HepG2 (cell line): ENCODE data around the gene CHD9NB. TPM values are rescaled to one million over a fixed set of nuclear protein-coding genes. Genes with fewer than 3 reads are reported as not detected.
A peak's percentile ranks its signal among the peaks of the same experiment; 100 is the strongest.

Experiments used
- ARHGAP35 ChIP-seq: sonication (generic); formaldehyde crosslinking; IDR thresholded peaks from 2 replicates; pipeline ENCODE4 v1.9.0; 2022; ENCODE audit warnings: mild to moderate bottlenecking, inconsistent platforms, moderate library complexity, missing genetic modification reagents, borderline replicate concordance
- ARNTL ChIP-seq: sonication (generic); formaldehyde crosslinking; IDR thresholded peaks from 2 replicates; pipeline ENCODE4 v1.4.0; 2020; ENCODE audit warnings: mild to moderate bottlenecking, missing genetic modification reagents
- BCL6 ChIP-seq: IDR thresholded peaks from 2 replicates; pipeline ENCODE4 v1.6.1; 2016; ENCODE audit warnings: missing genetic modification reagents, missing compliant biosample characterization
- HMGXB3 ChIP-seq: sonication (generic); formaldehyde crosslinking; IDR thresholded peaks from 2 replicates; pipeline ENCODE4 v1.4.0; 2020; ENCODE audit warnings: missing genetic modification reagents, borderline replicate concordance
- HOXA9 ChIP-seq: sonication (generic); formaldehyde crosslinking; IDR thresholded peaks from 2 replicates; pipeline ENCODE4 v1.8.1; 2022; ENCODE audit warnings: missing genetic modification reagents, mild to moderate bottlenecking, moderate library complexity, borderline replicate concordance
- JUN ChIP-seq: sonication (generic); formaldehyde crosslinking; IDR thresholded peaks from 2 replicates; pipeline ENCODE4 v1.4.0; 2020; ENCODE audit warnings: mild to moderate bottlenecking, missing genetic modification reagents
- MEF2D ChIP-seq: sonication (generic); formaldehyde crosslinking; IDR thresholded peaks from 2 replicates; pipeline ENCODE4 v1.5.1; 2020; ENCODE audit warnings: mild to moderate bottlenecking, missing genetic modification reagents
- NR2F1 ChIP-seq, 2 experiments: fragments of 450-650 bp in 1 of 2; formaldehyde crosslinking in 1 of 2; IDR thresholded peaks; 2 replicates each; pipeline versions ENCODE4 v1.5.0 to v1.6.1; 2016 to 2020; ENCODE audit warnings: mild to moderate bottlenecking in 1 of 2, missing compliant biosample characterization in 1 of 2, missing genetic modification reagents in 1 of 2, moderate library complexity in 1 of 2
- PHF5A ChIP-seq: IDR thresholded peaks from one replicate; pipeline ENCODE4 v1.6.1; 2018; ENCODE audit warnings: low read depth, missing genetic modification reagents; ENCODE audit not compliant: unreplicated experiment
- PRDM10 ChIP-seq: sonication (generic); formaldehyde crosslinking; IDR thresholded peaks from 2 replicates; pipeline ENCODE4 v1.4.0; 2020; ENCODE audit warnings: low read depth, missing genetic modification reagents
- SNRNP70 ChIP-seq: fragments of 200-400 bp; formaldehyde crosslinking; IDR thresholded peaks from 2 replicates; pipeline ENCODE4 v1.6.1; 2017; ENCODE audit warnings: mild to moderate bottlenecking, low read depth, low read length, moderate library complexity
- SP2 ChIP-seq: sonication (generic); formaldehyde crosslinking; IDR thresholded peaks from 2 replicates; pipeline ENCODE4 v1.5.1; 2020; ENCODE audit warnings: mild to moderate bottlenecking, missing genetic modification reagents
- TARDBP ChIP-seq: sonication (generic); formaldehyde crosslinking; IDR thresholded peaks from 2 replicates; pipeline ENCODE4 v1.8.0; 2022; ENCODE audit warnings: mild to moderate bottlenecking, missing genetic modification reagents
- ZBTB25 ChIP-seq: IDR thresholded peaks from 2 replicates; pipeline ENCODE4 v1.6.1; 2018; ENCODE audit warnings: missing genetic modification reagents
- ZNF33A ChIP-seq: sonication (generic); formaldehyde crosslinking; IDR thresholded peaks from 2 replicates; pipeline ENCODE4 v1.5.1; 2020; ENCODE audit warnings: missing genetic modification reagents, mild to moderate bottlenecking, moderate library complexity, borderline replicate concordance
- ZNF362 ChIP-seq: sonication (generic); formaldehyde crosslinking; IDR thresholded peaks from 2 replicates; pipeline ENCODE4 v1.4.0; 2020; ENCODE audit warnings: missing genetic modification reagents, mild to moderate bottlenecking, borderline replicate concordance
- ZNF652 ChIP-seq: IDR thresholded peaks from 2 replicates; pipeline ENCODE4 v1.6.1; 2016; ENCODE audit warnings: low read depth, borderline replicate concordance
- ZNF792 ChIP-seq: IDR thresholded peaks from 2 replicates; pipeline ENCODE4 v1.6.1; 2016
- polyA plus RNA-seq, 8 experiments: library from polyadenylated mRNA; depleted of rRNA in 3 of 8; stranded (reverse) in 7 of 8; unstranded in 1 of 8; fragments of >200 nt; fragmentation: Illumina TruSeq in 4 of 8; extraction: Trizol in 4 of 8; gene quantifications; 2 replicates each; pipeline versions ENCODE4 v1.2.1 to v1.2.3, GENCODE V29; 2011 to 2016; ENCODE audit warnings: low read depth in 4 of 8, missing spikeins in 1 of 8, mixed read lengths in 1 of 8; ENCODE audit not compliant: insufficient read depth in 1 of 8
- total RNA-seq, 5 experiments: library from RNA; depleted of rRNA; stranded (reverse); fragments of >200 nt; fragmentation: Illumina TruSeq; extraction: Trizol; gene quantifications; 2 replicates each; pipeline ENCODE4 v1.2.3, GENCODE V29; 2016; ENCODE audit warnings: low read depth in 1 of 5

CHD9NB gene
- total and polyA plus RNA-seq, 2 of the 13 experiments (the other 11 are each of a cell fraction or from before 2014, with no cell fraction given): 0.17 to 0.18 TPM

- TF ChIP-seq ZNF792 (CRISPR knock-in tag) (peak; percentile 86; the same call in 1 of the 2 replicates), ZNF33A (no peak), ARHGAP35 (CRISPR knock-in tag) (0 out of 2 replicates have a peak, but pooled peaks have one; percentile 39), JUN (CRISPR knock-in tag) (peak; percentile 52; the same call in 1 of the 2 replicates), PRDM10 (CRISPR knock-in tag) (0 out of 2 replicates have a peak, but pooled peaks have one; percentile 16), ZBTB25 (CRISPR knock-in tag) (0 out of 2 replicates have a peak, but pooled peaks have one; percentile 37), HMGXB3 (CRISPR knock-in tag) (peak; percentile 64; the same call in 1 of the 2 replicates), TARDBP (CRISPR knock-in tag) (peak; percentile 48; the same call in 1 of the 2 replicates), BCL6 (CRISPR knock-in tag) (no peak), ZNF652 (CRISPR knock-in tag) (no peak; the same call in 1 of the 2 replicates), ZNF362 (CRISPR knock-in tag) (no peak), ARNTL (CRISPR knock-in tag) (peak; percentile 77; the same call in 1 of the 2 replicates), PHF5A (CRISPR knock-in tag) (peak; percentile 28), MEF2D (CRISPR knock-in tag) (peak; percentile 29; the same call in 1 of the 2 replicates), HOXA9 (no peak), NR2F1 (CRISPR knock-in tag; IDR thresholded peaks at IDR 0.05) (peak; percentile 72 to 95), SNRNP70 (no peak), SP2 (CRISPR knock-in tag) (no peak)
These were observed 4.4 kb downstream of the CHD9NB start (continued) for GRCh38 chr16:53048139-53048915.
